Glutamatergic neuron (in vitro differentiated cells): ENCODE data around the gene STIP1. TPM values are rescaled to one million over a fixed set of nuclear protein-coding genes. Genes with fewer than 3 reads are reported as not detected.

Experiments used
- DNase-seq: peaks from one replicate; pipeline ENCODE4 v3.0.0; 2022
- H3K27ac Mint-ChIP-seq: one replicate; pipeline ENCODE4 v1.8.0; 2020; ENCODE audit warnings: mild to moderate bottlenecking, mixed read lengths, inconsistent platforms; ENCODE audit not compliant: unreplicated experiment
- H3K27me3 Mint-ChIP-seq: one replicate; pipeline ENCODE4 v1.8.0; 2020; ENCODE audit warnings: mild to moderate bottlenecking, moderate library complexity, mixed read lengths, inconsistent platforms; ENCODE audit not compliant: unreplicated experiment
- H3K36me3 Mint-ChIP-seq: one replicate; pipeline ENCODE4 v1.8.0; 2020; ENCODE audit warnings: mild to moderate bottlenecking, mixed read lengths, inconsistent platforms; ENCODE audit not compliant: unreplicated experiment
- H3K4me1 Mint-ChIP-seq: one replicate; pipeline ENCODE4 v1.8.0; 2020; ENCODE audit warnings: mild to moderate bottlenecking, low read depth, mixed read lengths, inconsistent platforms; ENCODE audit not compliant: unreplicated experiment
- H3K4me3 Mint-ChIP-seq: one replicate; pipeline ENCODE4 v1.8.0; 2020; ENCODE audit warnings: mild to moderate bottlenecking, mixed read lengths, inconsistent platforms; ENCODE audit not compliant: unreplicated experiment
- H3K9me3 Mint-ChIP-seq: one replicate; pipeline ENCODE4 v1.8.0; 2020; ENCODE audit warnings: mild to moderate bottlenecking, moderate library complexity, mixed read lengths, inconsistent platforms; ENCODE audit not compliant: unreplicated experiment
- CTCF ChIP-seq: fragments of 200-600 bp; sonication (generic); IDR thresholded peaks from one replicate; pipeline ENCODE4 v1.5.0; 2021; ENCODE audit not compliant: partially characterized antibody, unreplicated experiment
- total RNA-seq: library from RNA; stranded (reverse); fragmentation: NEBNext Ultra II Directional; extraction: Animal tissue kit (Norgen Biotek cat#: 25700); gene quantifications from one replicate; pipeline ENCODE4 v1.2.1, GENCODE V29; 2021; ENCODE audit not compliant: unreplicated experiment

STIP1 gene
- total RNA-seq, 1 donor from 2014 or later, result 160 TPM

- peak; percentile 99 for TF ChIP-seq CTCF
- DNase-seq, result peak; percentile 79
- peaks cover 29% of the 10 kb centered on the region for H3K4me1 Mint-ChIP-seq
- no peak overlapping the region for H3K4me3 Mint-ChIP-seq
- H3K36me3 Mint-ChIP-seq, result no peaks in the 10 kb centered on the region
- peaks cover 14% of the 10 kb centered on the region for H3K9me3 Mint-ChIP-seq
- peaks cover 17% of the 10 kb centered on the region for H3K27me3 Mint-ChIP-seq
- H3K27ac Mint-ChIP-seq, result no peak overlapping the region
Observed at GRCh38 chr11:64152841-64153691, 32.9 kb upstream of the STIP1 start.

- peak overlapping the region; percentile 34 for H3K4me3 Mint-ChIP-seq
- no peak for DNase-seq
- peak overlapping the region; percentile 35 for H3K27ac Mint-ChIP-seq
- no peak for TF ChIP-seq CTCF
- peaks cover 25% of the 10 kb centered on the region for H3K4me1 Mint-ChIP-seq
- H3K27me3 Mint-ChIP-seq, result peaks cover 19% of the 10 kb centered on the region
- H3K36me3 Mint-ChIP-seq, result no peaks in the 10 kb centered on the region
- H3K9me3 Mint-ChIP-seq, result peaks cover 10% of the 10 kb centered on the region
Observed at GRCh38 chr11:64153812-64154211, 32.2 kb upstream of the STIP1 start.

- peaks cover 10% of the 10 kb centered on the region for H3K9me3 Mint-ChIP-seq
Observed at GRCh38 chr11:64156235-64157011, 29.5 kb upstream of the STIP1 start.

GRCh38 chr11:64157631-64158394, 28.2 kb upstream of the STIP1 start:
- peak overlapping the region; percentile 24 for H3K27ac Mint-ChIP-seq
- TF ChIP-seq CTCF, result no peak
- peak overlapping the region; percentile 15 for H3K4me3 Mint-ChIP-seq
- peaks cover 18% of the 10 kb centered on the region for H3K27me3 Mint-ChIP-seq
- peaks cover 10% of the 10 kb centered on the region for H3K9me3 Mint-ChIP-seq
- peak; percentile 57 for DNase-seq
- no peaks in the 10 kb centered on the region for H3K36me3 Mint-ChIP-seq
- H3K4me1 Mint-ChIP-seq, result peaks cover 25% of the 10 kb centered on the region

More at GRCh38 chr11:64156235-64157011, 29.5 kb upstream of the STIP1 start:
- Mint-ChIP-seq H3K27ac (peak overlapping the region; percentile 82), H3K27me3 (peaks cover 18% of the 10 kb centered on the region), H3K4me1 (peaks cover 25% of the 10 kb centered on the region), H3K4me3 (peak overlapping the region; percentile 52), H3K36me3 (no peaks in the 10 kb centered on the region)
- peak; percentile 65 for DNase-seq
- no peak for TF ChIP-seq CTCF
